ENCODE results near the gene ZNF740.

ZNF740 gene

GRCh38 chr12:53217931-53218307 lies 37.4 kb downstream of the ZNF740 start:
- TF ChIP-seq CTCF (conservative IDR thresholded peaks at IDR 0.05; ENCODE audit: low read depth, low read length) = no peak
- no peak for DNase-seq (ENCODE audit: low read depth)
- peak overlapping the region; percentile 81 for H3K4me3 ChIP-seq (ENCODE audit: low read depth, low read length)

- DNase-seq (ENCODE audit: low read depth) = peak; percentile 33
- TF ChIP-seq CTCF (conservative IDR thresholded peaks at IDR 0.05; ENCODE audit: low read depth, low read length) = no peak
Observed at GRCh38 chr12:53218551-53219291, 38.2 kb downstream of the ZNF740 start.

GRCh38 chr12:53219292-53219955 lies 38.9 kb downstream of the ZNF740 start:
- H3K4me3 ChIP-seq (ENCODE audit: low read depth, low read length) = peak overlapping the region; percentile 81
- DNase-seq (ENCODE audit: low read depth) = peak; percentile 60
- TF ChIP-seq CTCF (conservative IDR thresholded peaks at IDR 0.05; ENCODE audit: low read depth, low read length) = no peak

More at GRCh38 chr12:53218551-53219291, 38.2 kb downstream of the ZNF740 start:
- H3K4me3 ChIP-seq (ENCODE audit: low read depth, low read length) = peak overlapping the region; percentile 81

- peak; percentile 90 for DNase-seq (ENCODE audit: low read depth)
- peak overlapping the region; percentile 81 for H3K4me3 ChIP-seq (ENCODE audit: low read depth, low read length)
- TF ChIP-seq CTCF (conservative IDR thresholded peaks at IDR 0.05; ENCODE audit: low read depth, low read length) = no peak
Observed at GRCh38 chr12:53219956-53220693, 39.6 kb downstream of the ZNF740 start.

- DNase-seq (ENCODE audit: low read depth) = peak; percentile 97
- TF ChIP-seq CTCF (conservative IDR thresholded peaks at IDR 0.05; ENCODE audit: low read depth, low read length) = no peak
- H3K4me3 ChIP-seq (ENCODE audit: low read depth, low read length) = peak overlapping the region; percentile 81
Observed at GRCh38 chr12:53220694-53221202, 40.2 kb downstream of the ZNF740 start.

GRCh38 chr12:53221203-53222080 lies 40.9 kb downstream of the ZNF740 start:
- peak; percentile 7 for TF ChIP-seq CTCF (conservative IDR thresholded peaks at IDR 0.05; ENCODE audit: low read depth, low read length)
- DNase-seq (ENCODE audit: low read depth) = peak; percentile 58
- H3K4me3 ChIP-seq (ENCODE audit: low read depth, low read length) = peak overlapping the region; percentile 81

Measured in choroid plexus epithelial cell (primary cell).